Eye (tissue), 1 donor: ENCODE data around the gene ZNF276.
"Not testable (repeated sequence)": the region's sequence is repeated elsewhere in the genome, so short reads cannot be mapped to it uniquely, and the experiment has no call there.

Experiments used
- DNase-seq: peaks from one replicate; pipeline ENCODE4 v3.0.0-alpha.2; 2015

The ZNF276 gene, protein sequence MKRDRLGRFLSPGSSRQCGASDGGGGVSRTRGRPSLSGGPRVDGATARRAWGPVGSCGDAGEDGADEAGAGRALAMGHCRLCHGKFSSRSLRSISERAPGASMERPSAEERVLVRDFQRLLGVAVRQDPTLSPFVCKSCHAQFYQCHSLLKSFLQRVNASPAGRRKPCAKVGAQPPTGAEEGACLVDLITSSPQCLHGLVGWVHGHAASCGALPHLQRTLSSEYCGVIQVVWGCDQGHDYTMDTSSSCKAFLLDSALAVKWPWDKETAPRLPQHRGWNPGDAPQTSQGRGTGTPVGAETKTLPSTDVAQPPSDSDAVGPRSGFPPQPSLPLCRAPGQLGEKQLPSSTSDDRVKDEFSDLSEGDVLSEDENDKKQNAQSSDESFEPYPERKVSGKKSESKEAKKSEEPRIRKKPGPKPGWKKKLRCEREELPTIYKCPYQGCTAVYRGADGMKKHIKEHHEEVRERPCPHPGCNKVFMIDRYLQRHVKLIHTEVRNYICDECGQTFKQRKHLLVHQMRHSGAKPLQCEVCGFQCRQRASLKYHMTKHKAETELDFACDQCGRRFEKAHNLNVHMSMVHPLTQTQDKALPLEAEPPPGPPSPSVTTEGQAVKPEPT

DNA sequence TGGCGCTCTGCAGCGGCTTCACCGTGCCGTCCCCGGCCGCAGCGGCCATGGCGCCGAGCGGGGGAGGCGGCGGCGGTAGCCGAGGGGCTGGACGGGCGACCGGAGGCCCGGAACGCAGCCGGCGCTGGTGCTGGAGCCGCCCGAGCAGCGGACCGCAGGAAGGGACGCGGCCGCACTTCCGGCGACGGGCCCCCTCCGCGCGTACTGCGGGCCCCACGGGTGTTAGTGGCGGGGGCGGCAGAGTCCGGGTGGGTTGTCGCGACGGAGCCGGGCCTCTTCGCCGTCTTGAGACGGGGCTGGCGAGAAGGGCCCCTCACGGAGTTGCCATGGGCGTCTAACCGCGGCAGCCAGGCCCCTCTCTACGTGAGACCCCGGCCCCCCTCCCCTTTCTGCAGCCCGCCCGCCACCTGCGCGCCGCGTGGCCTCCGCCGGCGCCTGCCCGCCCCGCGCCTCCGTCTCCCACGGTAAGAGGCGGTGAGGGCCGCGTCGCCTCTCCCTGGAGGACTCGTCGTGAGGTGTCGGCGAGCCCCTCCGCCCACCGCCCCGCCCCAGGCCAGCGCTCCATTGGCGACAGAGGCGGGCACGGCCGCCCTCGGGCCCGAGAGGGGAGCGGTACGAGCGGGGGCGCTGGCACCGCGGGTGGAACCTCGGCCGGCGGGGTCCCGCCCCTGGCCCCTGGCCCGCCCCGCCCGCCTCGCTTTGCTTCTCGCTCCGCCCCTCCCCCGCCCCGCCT is at the start of gene ZNF276, which contains the start of gene VPS9D1:
ZNF276 (plus strand) TSS at position 725 of the 733 bp plus-strand sequence. CDS start 104 bp downstream, outside the sequence.
VPS9D1 (minus strand) TSS at position 86 of the 733 bp plus-strand sequence; CDS start at position 49, 37 bp downstream.
- DNase-seq, result peak; percentile 93

DNA sequence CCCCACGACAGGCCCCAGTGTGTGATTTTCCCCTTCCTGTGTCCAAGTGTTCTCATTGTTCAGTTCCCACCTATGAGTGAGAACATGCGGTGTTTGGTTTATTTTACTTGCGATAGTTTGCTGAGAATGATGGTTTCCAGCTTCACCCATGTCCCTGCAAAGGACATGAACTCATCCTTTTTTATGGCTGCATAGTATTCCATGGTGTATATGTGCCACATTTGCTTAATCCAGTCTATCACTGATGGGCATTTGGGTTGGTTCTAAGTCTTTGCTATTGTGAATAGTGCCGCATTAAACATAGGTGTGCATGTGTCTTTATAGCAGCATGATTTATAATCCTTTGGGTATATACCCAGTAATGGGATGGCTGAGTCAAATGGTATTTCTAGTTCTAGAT is 49.8 kb upstream of the ZNF276 start:
- DNase-seq, result not testable (repeated sequence)

DNA sequence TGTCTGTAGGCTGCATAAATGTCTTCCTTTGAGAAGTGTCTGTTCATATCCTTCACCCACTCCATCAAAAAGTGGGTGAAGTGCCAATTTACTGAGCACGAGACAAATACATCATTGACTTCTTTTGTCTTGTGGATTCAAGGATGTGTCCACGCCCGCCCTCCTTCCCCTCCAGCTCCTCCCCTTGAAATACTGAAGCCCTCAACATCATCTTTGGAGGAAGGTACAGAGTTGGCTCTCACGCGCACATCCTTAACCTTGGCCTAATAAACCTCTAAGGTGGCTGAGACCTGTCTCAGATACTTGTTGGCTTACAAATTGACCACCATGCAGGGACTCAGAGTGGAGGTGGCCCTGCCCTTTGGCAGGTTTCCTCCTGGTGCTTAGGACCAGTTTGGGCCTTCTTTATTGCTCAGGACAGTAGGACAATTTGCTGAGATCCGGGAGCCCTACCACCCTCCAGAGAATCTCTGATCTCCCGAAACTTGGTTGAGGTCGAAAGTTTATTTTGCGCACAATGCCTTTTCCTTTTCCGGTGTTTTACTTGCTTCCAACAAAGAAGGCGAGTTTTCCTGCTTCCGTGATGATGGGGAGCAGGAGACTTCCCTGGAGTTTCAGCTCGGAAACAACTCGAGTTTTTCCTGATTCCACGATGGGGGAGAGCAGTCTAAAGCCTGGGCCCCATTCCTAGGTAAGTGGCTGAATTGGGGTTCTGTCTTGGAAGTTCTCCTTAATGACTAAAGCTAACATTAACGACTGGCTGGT is 49.0 kb upstream of the ZNF276 start:
- no peak for DNase-seq

DNA sequence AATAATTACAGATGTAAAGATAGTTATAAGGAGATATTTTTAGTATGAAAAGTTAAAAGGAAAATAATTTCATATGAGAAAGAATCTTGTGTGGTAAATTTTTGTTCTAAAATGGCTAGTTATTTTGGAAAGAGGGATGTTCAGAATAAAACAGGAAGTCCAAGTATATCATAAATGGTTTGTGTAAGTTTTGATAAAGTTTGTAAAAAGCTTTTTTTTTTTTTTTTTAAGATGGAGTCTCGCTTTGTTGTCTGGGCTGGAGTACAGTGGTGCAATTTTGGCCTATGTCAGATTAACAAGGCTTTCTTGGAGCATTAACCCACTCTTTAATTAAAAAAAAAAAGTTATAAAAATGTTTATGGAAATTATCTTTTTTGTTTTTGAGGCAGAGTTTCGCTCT is 43.1 kb upstream of the ZNF276 start:
- DNase-seq, result no peak

DNA sequence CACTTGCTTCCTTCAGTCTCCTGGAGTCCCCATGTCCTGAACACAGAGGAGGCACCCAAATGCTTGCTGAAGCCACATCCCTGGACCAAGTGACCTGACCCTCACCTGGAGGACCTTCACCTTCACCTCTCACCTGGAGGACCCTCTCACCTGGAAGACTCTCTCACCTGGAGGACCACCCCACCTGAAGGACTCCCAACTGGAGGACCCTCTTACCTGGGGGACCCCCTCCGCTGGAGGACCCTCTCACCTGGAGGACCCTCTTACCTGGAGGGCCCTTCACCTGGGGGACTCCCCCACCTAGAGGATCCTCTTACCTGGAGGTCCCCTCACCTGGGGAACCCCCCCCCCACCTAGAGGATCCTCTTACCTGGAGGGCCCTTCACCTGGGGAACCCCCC is 35.4 kb upstream of the ZNF276 start:
- no peak for DNase-seq

DNA sequence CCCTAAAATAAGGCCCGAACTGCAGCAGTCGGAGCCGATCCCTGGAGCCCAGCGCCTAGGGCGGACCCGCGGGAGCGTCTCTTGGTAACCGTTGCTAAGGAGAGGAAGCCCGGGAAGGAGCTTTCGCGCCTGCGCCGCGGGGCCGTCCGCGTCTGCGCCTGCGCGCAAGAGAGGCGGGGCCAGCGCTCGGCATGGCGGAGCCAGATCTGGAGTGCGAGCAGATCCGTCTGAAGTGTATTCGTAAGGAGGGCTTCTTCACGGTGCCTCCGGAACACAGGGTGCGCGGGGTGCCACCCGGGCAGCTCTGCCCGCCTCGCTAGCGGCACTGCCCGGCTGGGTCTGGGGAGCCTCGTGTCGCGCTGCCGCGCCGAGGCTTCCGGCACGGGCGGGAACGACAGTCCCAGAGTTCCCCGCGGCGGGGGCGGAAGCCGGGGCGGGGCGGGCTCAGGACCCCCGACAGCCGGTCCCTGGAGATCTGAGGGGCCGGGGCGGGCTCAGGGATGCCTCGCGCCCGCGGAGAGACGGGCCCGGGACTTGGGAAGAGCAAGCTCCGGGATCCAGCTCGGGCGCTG is 34.7 kb upstream of the ZNF276 start, which contains the start of gene CDK10:
CDK10 (plus strand) TSS at position 170 of the 572 bp plus-strand sequence; CDS start at position 192, 22 bp downstream.
- DNase-seq, result peak; percentile 98

DNA sequence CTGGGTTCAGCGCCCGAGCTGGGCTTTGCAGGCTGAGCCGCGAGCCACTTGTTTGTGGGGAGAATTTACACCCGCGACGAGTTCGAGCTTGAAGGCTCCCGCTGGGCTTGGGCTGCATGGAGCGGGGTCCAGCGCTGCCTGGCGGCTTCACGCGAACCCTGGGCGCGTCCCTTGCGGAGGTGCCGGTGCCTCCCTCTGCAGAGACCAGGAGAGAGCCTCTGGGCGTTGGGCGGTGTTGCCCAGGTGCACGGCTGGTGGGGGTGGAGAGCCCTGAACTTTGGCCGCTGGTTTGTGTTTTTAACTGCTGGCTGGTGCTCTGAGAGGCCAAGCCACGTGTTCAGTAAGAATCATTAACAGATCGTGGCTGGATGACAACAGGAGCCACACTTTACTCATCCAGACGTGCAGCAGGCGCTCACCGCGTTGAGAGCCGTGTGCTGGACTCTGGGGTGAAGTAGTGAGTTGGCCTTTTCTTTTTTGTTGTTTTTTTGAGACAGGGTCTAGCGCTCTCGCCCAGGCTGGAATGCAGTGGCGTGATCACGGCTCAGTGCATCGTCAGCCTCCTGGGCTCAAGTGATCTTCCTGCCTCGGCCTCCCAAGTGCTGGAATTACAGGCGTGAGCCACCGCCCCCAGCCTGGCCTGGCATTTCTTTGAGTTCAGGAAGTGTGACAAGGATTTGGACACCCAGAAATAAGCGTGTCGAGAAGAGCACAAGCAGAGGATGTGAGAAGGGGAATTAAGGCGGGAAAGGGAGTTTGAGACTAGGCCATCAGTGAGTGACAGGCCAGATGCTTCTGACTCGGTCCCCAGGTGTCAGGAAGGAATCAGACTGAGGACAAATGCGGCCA is 34.0 kb upstream of the ZNF276 start:
- no peak for DNase-seq

DNA sequence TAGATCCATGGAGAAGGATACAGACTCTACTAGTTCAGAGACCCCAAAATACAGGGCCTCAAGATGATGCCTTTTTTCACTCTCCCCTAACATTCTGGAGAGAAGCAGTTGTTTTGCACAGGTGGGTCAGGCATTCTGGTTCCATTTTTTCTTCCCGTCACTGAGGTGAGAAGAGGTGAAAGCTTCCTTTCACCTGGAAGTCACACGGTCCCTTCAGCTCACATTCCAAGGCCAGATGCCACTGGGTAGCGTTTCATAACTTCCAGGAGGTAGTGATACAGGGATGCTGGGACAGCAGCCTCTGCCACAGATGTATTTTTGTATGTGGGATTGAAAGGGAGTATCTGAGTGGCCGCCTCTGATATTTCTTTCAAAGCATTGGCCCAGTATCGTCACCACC is 32.9 kb upstream of the ZNF276 start:
- no peak for DNase-seq

DNA sequence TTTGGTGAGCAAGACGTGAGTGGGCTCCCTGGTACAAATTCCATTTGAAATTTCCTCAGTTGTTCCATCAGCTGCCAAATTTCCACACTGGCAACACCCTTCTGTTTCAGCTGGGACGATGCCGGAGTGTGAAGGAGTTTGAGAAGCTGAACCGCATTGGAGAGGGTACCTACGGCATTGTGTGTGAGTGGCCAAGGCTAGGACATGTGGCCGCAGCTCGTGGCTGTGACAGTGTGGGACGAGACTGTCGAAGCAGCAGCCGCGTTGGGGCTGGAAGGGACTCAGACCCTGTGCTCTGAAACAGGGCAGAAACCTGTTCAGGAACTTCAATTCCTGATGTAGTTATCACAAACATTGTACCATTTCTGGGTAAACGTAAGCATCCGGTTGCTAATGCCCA is 32.2 kb upstream of the ZNF276 start:
- DNase-seq, result no peak

DNA sequence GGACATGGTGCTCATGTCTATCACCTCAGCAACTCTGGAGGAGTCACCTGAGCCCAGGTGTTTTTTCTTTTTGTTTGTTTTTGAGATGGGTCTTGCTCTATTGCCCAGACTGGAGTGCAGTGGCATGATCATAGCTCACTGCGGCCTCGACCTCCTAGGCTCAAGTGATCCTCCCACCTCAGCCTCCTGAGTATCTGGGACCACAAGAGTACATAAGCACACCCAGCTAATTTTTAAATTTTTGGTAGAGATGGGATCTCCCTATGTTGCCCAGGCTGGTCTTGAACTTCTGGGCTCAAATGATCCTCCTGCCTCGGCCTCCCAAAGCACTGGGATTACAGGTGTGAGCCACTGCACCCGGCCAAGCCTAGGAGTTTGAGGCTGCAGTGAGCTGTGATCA is 31.7 kb upstream of the ZNF276 start:
- not testable (repeated sequence) for DNase-seq

DNA sequence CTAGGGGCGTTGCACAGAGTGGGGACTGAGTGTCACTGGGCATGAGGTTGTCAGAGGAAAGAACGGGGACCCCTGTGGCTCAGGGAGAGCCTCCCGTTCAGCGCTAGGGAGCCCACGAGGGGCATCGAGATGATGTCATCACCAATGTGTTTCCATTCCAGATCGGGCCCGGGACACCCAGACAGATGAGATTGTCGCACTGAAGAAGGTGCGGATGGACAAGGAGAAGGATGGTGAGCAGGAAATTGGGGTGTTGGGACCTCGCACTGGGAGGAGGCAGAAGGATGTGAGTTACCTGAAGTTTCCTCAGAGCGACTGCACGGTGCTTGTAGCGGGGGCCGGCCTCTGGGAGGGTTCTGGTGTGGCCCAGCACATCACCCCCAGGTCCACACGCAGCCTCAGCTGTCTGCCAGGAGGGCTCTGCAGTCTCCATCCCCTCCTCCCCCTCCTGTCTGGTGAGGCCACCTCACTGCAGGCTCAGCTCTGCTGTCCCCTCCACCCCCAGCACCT is 30.9 kb upstream of the ZNF276 start:
- DNase-seq, result no peak

DNA sequence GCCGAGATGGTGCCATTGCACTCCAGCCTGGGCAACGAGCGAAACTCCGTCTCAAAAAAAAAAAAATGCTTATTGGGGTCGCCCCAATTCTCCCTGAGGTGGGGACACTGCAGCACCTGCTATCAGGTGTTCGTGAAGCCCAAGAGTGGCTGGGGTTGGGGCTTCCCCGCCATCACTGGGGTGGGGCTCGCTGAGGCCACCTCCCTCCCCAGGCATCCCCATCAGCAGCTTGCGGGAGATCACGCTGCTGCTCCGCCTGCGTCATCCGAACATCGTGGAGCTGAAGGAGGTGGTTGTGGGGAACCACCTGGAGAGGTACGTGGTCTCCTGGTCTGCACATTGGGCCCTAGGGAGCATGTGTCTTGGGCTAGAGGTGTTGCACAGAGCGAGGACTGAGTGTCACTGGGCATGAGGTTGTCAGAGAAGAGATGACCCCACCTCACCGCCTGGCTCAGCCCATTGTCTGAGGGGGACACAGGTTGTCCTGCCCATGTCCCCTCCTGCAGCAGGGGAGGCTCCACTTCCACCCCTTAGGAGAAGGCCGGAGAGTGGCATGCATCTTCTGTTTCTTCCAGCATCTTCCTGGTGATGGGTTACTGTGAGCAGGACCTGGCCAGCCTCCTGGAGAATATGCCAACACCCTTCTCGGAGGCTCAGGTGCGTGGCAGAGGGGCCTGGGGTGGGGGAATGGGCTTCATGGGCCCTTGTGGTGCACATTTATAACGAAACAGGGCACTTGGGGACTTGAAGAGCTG is 29.9 kb upstream of the ZNF276 start:
- DNase-seq, result no peak

DNA sequence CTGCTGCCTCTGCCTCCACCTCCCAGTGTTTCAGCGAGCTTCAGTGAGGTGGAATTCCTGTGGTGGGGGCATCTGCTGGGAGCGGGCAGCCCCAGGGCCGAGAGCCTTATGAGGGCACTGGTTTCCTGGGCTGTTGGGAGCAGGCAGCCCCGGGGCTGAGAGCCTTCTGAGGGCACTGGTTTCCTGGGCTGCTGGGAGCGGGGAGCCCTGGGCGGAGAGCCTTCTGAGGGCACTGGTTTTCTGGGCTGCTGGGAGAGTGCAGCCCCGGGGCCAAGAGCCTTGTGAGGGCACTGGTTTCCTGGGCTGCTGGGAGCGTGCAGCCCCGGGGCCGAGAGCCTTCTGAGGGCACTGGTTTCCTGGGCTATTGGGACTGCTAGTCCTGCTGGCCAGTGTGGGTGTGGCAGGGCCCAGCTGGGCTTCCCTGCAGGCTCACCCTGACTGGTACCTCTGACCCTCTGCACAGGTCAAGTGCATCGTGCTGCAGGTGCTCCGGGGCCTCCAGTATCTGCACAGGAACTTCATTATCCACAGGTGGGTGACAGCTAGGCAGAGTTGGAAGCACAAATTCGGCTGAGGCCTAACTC is 29.3 kb upstream of the ZNF276 start:
- DNase-seq, result no peak

DNA sequence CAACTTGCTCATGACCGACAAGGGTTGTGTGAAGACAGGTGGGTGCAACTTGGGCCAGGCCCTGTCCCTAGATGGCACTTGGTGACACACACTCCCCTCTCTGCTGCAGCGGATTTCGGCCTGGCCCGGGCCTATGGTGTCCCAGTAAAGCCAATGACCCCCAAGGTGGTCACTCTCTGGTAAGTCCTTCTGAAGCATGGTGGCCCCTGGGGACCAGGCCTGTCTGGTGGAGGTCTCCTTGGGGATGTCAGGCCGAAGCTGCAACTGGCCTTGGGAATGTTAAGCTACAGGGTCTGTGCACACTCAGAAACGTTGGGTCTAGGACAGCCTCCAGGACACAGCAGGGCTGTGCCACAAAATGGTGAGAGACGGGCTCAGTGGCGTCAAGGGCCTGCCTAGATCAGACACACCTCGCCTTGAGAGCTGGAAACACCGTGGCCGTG is 28.0 kb upstream of the ZNF276 start:
- DNase-seq, result no peak

DNA sequence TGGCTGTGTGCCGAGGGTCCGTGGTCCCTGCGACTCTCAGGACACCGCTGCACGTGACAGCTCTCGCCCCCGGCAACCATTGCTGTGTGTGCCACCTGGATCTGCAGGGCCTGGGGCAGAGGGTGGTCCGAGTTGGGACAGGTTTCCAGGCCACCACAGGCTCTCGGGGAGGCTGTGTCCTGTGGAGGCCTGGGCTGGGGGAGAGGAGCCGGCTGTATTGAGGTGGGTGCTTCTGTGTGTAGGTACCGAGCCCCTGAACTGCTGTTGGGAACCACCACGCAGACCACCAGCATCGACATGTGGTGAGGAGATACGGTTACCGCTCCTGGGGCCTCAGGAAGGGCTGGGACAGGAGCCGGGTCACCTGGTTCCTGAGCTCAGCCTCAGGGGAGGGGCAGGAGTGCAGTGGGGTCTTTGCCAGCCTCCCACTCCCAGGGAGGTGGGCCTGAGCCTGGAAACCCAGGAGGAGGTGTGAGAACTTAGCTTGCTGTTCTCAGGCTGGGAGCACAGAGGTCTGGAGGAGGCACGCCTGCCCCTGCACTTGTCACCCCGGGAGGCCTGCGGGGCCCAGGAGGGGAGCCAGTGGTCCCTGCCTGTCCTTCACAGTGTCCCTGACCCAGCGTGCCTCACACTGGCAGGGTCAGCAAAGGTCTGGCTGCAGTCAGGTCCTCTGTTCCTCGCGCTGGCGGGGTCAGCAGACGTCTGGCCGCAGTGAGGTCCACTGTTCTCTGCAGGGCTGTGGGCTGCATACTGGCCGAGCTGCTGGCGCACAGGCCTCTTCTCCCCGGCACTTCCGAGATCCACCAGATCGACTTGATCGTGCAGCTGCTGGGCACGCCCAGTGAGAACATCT is 27.2 kb upstream of the ZNF276 start:
- no peak for DNase-seq

DNA sequence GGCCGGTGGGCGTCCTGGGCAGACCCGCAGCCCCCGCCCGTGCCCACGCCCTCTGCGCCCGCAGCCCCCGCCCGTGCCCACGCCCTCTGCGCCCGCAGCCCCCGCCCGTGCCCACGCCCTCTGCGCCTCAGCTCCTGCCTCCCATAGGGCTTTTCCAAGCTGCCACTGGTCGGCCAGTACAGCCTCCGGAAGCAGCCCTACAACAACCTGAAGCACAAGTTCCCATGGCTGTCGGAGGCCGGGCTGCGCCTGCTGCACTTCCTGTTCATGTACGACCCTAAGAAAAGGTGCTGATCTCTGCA is 26.6 kb upstream of the ZNF276 start:
- not testable (repeated sequence) for DNase-seq

DNA sequence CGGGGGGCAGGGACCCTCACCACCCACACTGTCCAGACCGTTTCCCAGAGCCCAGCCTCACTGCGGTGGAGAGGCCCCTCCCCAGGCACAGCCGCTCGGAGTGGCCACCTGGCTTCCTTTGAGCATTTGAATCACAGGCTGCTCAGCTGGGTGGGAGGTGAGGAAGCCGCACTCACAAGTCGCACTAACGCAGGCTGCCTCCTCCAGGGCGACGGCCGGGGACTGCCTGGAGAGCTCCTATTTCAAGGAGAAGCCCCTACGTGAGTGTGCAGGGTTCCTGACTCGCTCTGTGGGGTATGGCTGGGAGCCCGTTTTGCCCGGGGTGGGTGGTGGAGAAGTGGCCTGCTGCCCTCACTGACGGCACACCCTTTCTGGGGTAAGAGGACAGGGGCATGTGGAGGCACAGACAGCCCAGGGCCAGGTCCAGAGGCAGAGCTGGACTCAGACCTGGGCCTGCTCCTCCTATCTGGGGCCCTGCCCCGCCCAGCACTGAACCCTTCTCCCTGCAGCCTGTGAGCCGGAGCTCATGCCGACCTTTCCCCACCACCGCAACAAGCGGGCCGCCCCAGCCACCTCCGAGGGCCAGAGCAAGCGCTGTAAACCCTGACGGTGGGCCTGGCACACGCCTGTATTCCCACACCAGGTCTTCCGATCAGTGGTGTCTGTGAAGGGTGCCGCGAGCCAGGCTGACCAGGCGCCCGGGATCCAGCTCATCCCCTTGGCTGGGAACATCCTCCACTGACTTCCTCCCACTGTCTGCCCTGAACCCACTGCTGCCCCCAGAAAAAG is 26.1 kb upstream of the ZNF276 start:
- DNase-seq, result no peak
